AG10803 (cell line): ENCODE measurements around the gene NCSTN.

Experiments
- DNase-seq: peaks from one replicate; pipeline ENCODE4 v3.0.0; 2010; ENCODE audit warnings: low read depth
- H3K4me3 ChIP-seq: 2 replicates; pipeline ENCODE4 v1.5.1; 2011; ENCODE audit warnings: mild to moderate bottlenecking, low read length, control low read depth
- CTCF ChIP-seq: conservative IDR thresholded peaks from 2 replicates; pipeline ENCODE4 v1.5.1; 2011; ENCODE audit warnings: mild to moderate bottlenecking, low read length, control low read depth, inconsistent platforms

Gene NCSTN

GRCh38 chr1:160405331-160405877 lies 62.2 kb downstream of the NCSTN start:
- H3K4me3 ChIP-seq: no peak overlapping the region
- TF ChIP-seq CTCF: no peak
- DNase-seq: no peak

DNA sequence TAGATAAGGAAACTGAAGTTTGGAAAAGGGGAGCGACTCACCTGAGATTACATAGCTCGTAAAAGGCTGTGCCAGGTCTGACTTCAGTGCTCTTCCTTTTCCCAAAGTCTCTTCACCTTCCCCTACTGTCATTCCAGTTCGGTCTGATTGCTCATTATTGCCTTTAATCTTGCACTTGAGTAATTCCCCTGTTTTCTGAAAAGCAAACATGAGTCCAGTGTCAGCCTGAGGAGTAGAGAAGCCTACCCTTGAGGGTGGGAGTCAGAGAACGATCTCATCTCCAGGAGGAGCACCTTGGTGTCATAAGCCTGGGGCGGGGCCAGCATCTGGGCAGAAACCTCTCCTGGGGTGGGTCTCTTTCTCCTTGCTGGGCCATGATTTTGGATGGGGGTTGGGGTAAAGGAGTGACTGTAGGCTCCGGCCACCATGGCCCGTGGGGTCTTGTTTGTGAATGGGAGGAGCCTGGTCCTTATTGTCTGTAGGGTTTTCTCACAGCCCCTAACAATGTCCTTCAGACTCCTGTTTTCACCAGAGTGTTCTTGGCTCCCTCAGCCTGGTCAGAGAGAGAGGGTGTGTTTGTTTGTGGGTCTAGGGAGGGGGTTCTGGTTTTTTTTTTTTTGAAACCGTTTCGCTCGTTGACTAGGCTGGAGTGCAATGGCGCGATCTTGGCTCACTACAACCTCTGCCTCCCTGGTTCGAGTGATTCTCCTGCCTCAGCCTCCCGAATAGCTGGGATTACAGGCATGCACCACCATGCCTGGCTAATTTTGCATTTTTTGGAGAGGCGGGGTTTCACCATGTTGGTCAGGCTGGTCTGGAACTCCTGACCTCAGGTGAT lies 63.2 kb downstream of the NCSTN start:
- H3K4me3 ChIP-seq: no peak overlapping the region
- DNase-seq: no peak
- no peak for TF ChIP-seq CTCF

DNA sequence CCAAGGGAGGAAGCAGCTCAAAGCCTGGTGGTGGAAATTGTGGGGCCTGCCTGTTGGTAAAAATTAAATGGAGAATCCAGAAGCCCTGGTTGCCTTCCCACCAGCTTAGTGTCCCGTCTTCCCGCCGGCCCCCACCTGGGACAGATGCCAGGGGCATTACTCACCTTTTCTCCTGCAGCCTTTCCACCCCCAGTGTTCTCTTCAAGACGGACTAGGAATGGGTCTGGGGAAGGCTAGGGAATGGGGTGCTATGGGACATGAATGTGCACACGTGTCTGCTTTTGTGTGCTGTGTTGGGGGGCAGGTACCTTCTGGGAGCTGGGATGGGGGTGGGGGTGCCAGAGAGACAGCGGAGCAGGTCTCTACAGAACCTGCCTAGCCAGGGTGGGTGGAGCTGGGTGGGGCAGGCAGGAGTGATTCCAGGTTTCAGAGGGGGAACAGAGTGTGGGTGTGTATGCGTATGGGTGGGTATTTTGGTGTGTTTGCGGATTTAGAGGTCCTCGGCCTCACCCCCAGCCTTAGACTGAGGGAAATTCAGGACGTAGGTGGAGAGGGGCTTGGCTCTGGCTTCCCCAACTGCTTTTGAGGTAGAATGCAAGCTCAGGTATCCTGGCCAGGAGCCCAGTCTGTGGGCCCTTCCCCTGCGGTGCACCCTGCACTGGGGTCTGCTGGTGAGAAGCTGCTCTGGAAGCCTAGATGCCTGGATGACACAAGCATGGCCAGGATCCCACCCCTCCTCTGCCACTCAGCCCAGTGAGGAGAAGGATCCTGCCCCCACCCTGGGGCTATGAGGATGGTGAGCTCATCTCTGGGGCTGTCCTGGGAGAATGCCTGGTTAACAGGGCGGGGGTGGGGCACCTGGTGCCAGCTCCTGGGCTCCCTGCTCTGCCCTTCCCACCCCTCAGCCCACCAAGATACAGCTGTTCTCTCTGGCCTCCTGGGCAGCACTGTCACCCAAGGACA lies 64.9 kb downstream of the NCSTN start:
- no peak for TF ChIP-seq CTCF
- H3K4me3 ChIP-seq: no peak overlapping the region
- DNase-seq: no peak
